ENCODE measurements around the gene SOX12. TPM values are rescaled to one million over a fixed set of nuclear protein-coding genes. Genes with fewer than 3 reads are reported as not detected.
A peak's percentile ranks its signal among the peaks of the same experiment; 100 is the strongest.

SOX12 gene
- total RNA-seq, 3 donors from 2014 or later: 3.9 to 8.5 (median 6.4) TPM

DNA sequence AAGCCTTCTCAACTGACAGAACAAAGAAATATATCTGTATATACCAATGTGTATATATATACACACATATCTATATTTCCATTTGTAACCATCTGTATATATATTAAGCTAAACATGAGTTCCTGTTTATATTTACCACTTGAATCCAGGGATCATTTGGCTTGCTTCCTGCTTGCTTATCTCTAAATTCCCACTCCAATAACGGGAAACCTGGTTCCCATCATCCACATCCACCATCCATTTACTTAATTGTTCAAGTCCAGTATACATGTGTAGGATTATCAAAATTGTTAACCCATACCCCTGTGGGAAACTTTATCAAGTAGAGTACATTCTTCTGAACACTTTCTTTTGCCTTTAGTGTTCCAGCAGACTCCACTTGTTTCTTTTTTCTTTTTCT is 12.5 kb upstream of the SOX12 start:
- Mint-ChIP-seq H3K9me3 (no peaks in the 10 kb centered on the region), H3K27me3 (ENCODE audit: low read depth) (peaks cover 1% of the 10 kb centered on the region), H3K4me3 (no peak overlapping the region), H3K36me3 (ENCODE audit: insufficient read depth) (no peaks in the 10 kb centered on the region), H3K4me1 (ENCODE audit: low read depth) (peaks cover 11% of the 10 kb centered on the region)
- ATAC-seq: no peak
- DNase-seq: no peak

GRCh38 chr20:313402-313801 is 11.9 kb upstream of the SOX12 start:
- Mint-ChIP-seq H3K9me3 (no peaks in the 10 kb centered on the region), H3K4me1 (ENCODE audit: low read depth) (peaks cover 11% of the 10 kb centered on the region), H3K27me3 (ENCODE audit: low read depth) (peaks cover 1% of the 10 kb centered on the region), H3K36me3 (ENCODE audit: insufficient read depth) (no peaks in the 10 kb centered on the region), H3K4me3 (no peak overlapping the region)
- DNase-seq: no peak
- ATAC-seq: no peak

DNA sequence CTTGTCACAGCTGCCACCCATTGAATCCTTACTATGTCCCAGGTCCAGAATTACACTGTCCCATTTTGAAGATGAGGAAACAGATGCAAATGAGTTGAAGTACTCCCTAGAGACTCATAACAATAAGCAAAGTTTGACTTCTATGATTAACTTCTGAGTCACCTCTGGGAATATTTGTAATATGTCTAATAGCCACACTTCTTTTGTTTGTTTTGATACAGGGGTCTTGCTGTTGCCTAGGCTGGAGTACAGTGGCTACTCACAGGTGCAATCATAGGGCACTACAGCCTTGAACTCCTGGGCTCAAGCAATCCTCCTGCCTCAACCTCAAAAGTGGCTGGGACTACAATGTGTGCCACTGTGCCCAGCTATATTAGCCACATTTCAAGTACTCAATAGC is 11.4 kb upstream of the SOX12 start:
- no peak for DNase-seq
- Mint-ChIP-seq H3K36me3 (ENCODE audit: insufficient read depth) (no peaks in the 10 kb centered on the region), H3K4me3 (no peak overlapping the region)

DNA sequence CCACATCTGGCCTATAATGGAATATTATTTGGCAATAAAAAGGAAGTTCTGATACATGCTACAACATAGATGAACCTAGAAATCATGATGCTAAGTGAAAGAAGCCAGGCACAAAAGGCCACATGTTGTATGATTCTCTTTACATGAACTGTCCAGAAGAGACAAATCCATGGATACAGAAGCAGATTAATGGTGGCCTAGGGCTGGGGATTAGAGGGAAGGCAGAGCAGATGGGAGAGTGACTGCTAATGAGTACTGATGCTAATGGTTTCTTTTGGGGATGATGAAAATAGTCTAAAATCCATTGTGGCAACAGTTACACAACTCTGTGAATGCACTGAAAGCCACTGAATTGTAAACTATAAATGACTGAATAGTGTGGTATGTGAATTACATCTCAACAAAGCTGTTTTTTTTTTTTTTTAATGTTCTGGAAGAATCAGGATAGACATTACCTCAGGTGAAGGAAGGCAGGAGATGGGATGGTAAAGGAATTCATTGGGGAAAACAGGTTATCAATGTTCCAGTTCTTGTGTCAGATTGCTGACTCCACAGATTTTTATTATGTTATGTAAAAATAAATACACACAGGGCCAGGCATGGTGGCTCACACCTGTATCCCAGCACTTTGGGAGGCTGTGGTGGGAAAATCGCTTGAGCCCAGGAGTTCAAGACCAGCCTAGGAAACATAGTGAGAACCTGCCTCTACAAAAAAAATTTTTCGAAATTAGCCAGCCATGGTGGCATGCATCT is 8.9 kb upstream of the SOX12 start:
- H3K4me1 Mint-ChIP-seq (ENCODE audit: low read depth): no peaks in the 10 kb centered on the region
- no peak for ATAC-seq
- H3K9me3 Mint-ChIP-seq: no peaks in the 10 kb centered on the region
- no peak for DNase-seq
- H3K4me3 Mint-ChIP-seq: no peak overlapping the region
- no peaks in the 10 kb centered on the region for H3K36me3 Mint-ChIP-seq (ENCODE audit: insufficient read depth)
- H3K27me3 Mint-ChIP-seq (ENCODE audit: low read depth): peaks cover 1% of the 10 kb centered on the region

More for the DNA sequence above, 11.4 kb upstream of the SOX12 start:
- peaks cover 1% of the 10 kb centered on the region for H3K27me3 Mint-ChIP-seq (ENCODE audit: low read depth)
- no peak for ATAC-seq
- H3K4me1 Mint-ChIP-seq (ENCODE audit: low read depth): peaks cover 11% of the 10 kb centered on the region
- H3K9me3 Mint-ChIP-seq: no peaks in the 10 kb centered on the region

DNA sequence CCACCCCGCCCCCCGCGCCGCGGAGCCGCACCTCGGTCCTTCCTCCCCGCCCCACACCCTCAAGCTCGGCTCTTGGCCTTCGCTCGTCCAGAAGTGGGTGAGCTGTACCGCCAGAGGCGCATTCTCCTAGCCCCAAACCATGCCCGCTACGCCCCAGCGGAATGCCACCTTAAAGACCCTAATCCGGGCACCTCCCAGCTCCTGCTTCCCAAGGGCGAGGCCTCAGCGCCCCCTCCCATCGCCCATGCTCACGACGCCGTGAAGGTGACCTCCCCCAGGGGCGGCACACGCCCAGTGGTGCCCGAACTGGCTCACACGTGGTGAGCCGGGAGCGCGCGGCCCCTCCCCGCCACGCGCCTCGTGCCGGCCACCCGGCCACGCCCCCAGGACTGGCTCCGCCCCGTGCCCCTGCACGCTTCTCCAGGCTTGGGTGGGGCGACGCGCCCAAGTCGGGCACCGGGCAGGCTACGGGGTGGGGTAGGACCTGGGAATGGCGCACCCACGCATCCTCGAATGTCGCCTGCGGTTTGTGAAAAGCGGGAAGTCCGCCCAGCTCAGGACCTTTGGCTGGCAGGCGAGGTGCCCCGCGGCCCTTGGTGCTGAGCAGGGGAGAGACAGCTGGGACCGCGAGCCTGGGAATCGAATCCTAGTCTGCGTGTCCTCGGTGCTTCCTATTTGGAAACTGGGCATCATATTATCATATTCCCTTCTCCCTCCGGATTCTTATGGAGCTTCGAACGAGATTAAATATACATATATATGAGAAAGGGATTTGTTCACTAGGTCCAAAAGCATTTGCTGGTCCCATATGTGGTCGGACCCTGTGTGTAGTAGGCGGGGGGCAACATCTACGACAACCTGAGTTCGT is 941 bp upstream of the SOX12 start:
- H3K4me3 Mint-ChIP-seq: peak overlapping the region; percentile 87
- H3K9me3 Mint-ChIP-seq: no peaks in the 10 kb centered on the region
- no peaks in the 10 kb centered on the region for H3K36me3 Mint-ChIP-seq (ENCODE audit: insufficient read depth)
- DNase-seq (peak; percentile 92), ATAC-seq (peak; percentile 70 to 72)
- H3K27me3 Mint-ChIP-seq (ENCODE audit: low read depth): no peaks in the 10 kb centered on the region
- H3K4me1 Mint-ChIP-seq (ENCODE audit: low read depth): peaks cover 11% of the 10 kb centered on the region

DNA sequence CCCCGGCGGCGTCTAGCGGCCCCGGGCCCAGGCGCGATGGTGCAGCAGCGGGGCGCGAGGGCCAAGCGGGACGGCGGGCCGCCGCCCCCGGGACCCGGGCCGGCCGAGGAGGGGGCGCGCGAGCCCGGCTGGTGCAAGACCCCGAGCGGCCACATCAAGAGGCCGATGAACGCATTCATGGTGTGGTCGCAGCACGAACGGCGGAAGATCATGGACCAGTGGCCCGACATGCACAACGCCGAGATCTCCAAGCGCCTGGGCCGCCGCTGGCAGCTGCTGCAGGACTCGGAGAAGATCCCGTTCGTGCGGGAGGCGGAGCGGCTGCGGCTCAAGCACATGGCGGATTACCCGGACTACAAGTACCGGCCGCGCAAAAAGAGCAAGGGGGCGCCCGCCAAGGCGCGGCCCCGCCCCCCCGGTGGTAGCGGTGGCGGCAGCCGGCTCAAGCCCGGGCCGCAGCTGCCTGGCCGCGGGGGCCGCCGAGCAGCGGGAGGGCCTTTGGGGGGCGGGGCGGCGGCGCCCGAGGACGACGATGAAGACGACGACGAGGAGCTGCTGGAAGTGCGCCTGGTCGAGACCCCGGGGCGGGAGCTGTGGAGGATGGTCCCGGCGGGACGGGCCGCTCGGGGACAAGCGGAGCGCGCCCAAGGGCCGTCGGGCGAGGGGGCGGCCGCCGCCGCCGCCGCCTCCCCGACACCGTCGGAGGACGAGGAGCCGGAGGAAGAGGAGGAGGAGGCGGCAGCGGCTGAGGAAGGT is 715 bp downstream of the SOX12 start:
- H3K36me3 Mint-ChIP-seq (ENCODE audit: insufficient read depth): no peaks in the 10 kb centered on the region
- peak overlapping the region; percentile 75 for H3K4me3 Mint-ChIP-seq
- no peaks in the 10 kb centered on the region for H3K27me3 Mint-ChIP-seq (ENCODE audit: low read depth)
- no peak for ATAC-seq
- no peaks in the 10 kb centered on the region for H3K9me3 Mint-ChIP-seq
- DNase-seq: peak; percentile 36
- H3K4me1 Mint-ChIP-seq (ENCODE audit: low read depth): peaks cover 16% of the 10 kb centered on the region

DNA sequence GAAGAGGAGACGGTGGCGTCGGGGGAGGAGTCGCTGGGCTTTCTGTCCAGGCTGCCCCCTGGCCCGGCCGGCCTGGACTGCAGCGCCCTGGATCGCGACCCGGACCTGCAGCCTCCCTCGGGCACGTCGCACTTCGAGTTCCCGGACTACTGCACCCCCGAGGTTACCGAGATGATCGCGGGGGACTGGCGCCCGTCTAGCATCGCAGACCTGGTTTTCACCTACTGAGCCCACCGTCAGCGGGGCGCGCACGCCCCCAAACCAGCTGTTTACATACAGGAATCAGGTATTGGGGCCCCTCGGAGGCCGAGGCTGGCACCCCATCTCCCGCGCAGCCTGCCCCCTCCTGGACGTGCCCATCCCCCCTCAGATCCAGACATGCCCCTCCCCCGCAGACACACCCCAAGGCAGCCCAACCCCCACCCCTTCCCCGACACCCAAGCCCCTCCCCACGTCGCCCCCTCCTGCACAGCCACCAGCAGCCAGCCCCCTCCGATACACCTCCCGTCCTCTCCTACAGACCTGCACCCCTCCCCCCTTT is 1.4 kb downstream of the SOX12 start:
- Mint-ChIP-seq H3K27me3 (ENCODE audit: low read depth) (no peaks in the 10 kb centered on the region), H3K36me3 (ENCODE audit: insufficient read depth) (no peaks in the 10 kb centered on the region), H3K9me3 (no peaks in the 10 kb centered on the region), H3K4me3 (peak overlapping the region; percentile 49), H3K4me1 (ENCODE audit: low read depth) (peaks cover 16% of the 10 kb centered on the region)
- no peak for DNase-seq
- no peak for ATAC-seq

- Mint-ChIP-seq H3K4me1 (ENCODE audit: low read depth) (peaks cover 16% of the 10 kb centered on the region), H3K36me3 (ENCODE audit: insufficient read depth) (no peaks in the 10 kb centered on the region), H3K27me3 (ENCODE audit: low read depth) (no peaks in the 10 kb centered on the region), H3K9me3 (no peaks in the 10 kb centered on the region), H3K4me3 (peak overlapping the region; percentile 47)
- DNase-seq: peak; percentile 74
- ATAC-seq: no peak
These were observed 2.1 kb downstream of the SOX12 start for GRCh38 chr20:327186-328026.

- peak overlapping the region; percentile 26 for H3K4me3 Mint-ChIP-seq
- H3K4me1 Mint-ChIP-seq (ENCODE audit: low read depth): peaks cover 16% of the 10 kb centered on the region
- no peaks in the 10 kb centered on the region for H3K9me3 Mint-ChIP-seq
- ATAC-seq (no peak), DNase-seq (no peak)
- no peaks in the 10 kb centered on the region for H3K36me3 Mint-ChIP-seq (ENCODE audit: insufficient read depth)
- H3K27me3 Mint-ChIP-seq (ENCODE audit: low read depth): no peaks in the 10 kb centered on the region
These were observed 2.9 kb downstream of the SOX12 start for GRCh38 chr20:328027-328974.

DNA sequence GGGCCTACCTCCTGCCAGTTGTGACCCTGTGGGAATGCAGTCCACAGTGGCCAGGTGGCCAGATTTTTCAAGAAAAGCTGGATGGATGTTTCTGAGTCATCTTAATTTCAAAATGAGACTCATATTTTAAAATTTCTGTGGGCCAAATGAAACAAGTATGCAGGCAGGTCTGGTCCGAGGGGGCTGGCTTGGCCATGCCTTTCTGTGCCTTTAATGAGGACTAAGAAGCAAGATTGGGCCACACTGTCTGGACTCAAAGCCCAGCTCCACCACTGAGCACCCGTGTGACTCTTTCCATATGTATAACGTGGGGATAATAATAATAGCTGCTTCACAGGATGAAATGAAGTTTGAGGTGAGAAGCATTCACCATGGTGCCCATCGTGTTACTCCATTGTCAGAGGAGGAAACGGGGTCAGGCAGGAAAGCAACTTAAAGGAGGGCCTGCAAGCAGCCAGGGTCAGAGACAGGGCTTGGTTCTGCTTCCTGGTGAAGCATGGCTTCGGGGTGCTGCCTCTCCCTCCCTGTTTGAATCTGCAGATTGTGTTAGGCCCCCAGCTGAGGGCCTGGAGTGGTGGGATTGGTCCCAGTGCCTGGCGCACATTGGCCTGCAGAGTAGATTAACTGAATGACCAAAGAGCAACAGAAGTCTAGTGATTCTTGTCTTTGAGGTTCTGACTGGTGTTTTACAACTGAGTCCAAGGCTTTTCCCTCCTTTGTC is 3.8 kb downstream of the SOX12 start:
- Mint-ChIP-seq H3K9me3 (no peaks in the 10 kb centered on the region), H3K4me1 (ENCODE audit: low read depth) (peaks cover 12% of the 10 kb centered on the region), H3K36me3 (ENCODE audit: insufficient read depth) (no peaks in the 10 kb centered on the region), H3K27me3 (ENCODE audit: low read depth) (no peaks in the 10 kb centered on the region), H3K4me3 (no peak overlapping the region)
- DNase-seq (no peak), ATAC-seq (no peak)

- Mint-ChIP-seq H3K27me3 (ENCODE audit: low read depth) (no peaks in the 10 kb centered on the region), H3K9me3 (no peaks in the 10 kb centered on the region), H3K4me3 (no peak overlapping the region), H3K36me3 (ENCODE audit: insufficient read depth) (no peaks in the 10 kb centered on the region), H3K4me1 (ENCODE audit: low read depth) (peaks cover 12% of the 10 kb centered on the region)
- DNase-seq (no peak), ATAC-seq (no peak)
These were observed 4.5 kb downstream of the SOX12 start for GRCh38 chr20:329851-330232.

All from activated T-cell treated with anti-CD3 and anti-CD28 coated beads, Interleukin-2, amount 50 U/mL, for 4 hours (primary cell).